ENCODE results near the gene LRP5.

The LRP5 gene

DNA sequence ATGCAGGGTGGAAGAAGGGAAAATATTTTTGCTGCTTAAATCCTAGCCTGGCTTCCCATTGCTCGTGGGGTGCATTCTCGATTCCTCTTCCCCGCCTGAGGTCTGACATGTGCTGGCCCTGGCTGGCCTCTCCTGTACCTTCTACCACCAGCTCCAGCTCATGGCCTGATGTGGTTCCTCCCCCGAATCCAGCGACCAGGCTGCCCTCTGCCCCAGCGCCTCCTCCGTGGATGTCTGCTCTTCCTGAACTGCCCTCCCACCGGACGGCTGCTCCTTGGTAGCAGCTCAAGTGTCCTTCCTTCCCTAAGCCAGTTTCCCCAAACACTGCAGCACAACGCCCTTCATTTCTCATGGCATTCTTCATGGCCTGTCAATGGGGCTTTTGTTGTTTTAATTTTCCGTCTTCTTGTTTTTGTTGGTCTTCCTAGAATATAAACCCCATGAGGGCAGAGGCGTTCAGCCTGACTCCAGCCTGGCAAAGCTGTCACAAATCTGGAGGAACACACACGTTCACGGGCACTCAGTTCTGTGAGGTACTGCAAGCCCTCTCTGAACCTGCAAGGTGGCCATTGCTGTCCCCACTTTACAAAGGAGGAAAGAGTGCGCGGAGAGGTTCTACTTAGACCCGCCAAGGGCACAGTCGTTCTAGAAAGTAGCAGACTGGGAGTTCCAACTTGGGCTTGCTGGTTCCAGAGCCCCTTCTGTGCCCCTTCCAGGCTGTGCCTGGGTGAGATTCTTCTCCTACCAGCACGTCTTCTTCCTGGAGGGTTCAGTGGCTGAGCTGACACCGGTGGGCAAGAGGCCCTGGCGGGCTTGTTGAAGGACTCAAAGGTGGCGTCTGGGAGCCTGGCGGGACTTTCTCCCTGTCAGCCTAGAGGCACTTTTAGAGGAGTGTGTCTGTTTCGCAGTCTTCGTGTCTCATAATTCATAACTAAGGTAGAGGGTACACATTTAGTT lies 953 bp upstream of the LRP5 start:
- DNase-seq, result no peak

DNA sequence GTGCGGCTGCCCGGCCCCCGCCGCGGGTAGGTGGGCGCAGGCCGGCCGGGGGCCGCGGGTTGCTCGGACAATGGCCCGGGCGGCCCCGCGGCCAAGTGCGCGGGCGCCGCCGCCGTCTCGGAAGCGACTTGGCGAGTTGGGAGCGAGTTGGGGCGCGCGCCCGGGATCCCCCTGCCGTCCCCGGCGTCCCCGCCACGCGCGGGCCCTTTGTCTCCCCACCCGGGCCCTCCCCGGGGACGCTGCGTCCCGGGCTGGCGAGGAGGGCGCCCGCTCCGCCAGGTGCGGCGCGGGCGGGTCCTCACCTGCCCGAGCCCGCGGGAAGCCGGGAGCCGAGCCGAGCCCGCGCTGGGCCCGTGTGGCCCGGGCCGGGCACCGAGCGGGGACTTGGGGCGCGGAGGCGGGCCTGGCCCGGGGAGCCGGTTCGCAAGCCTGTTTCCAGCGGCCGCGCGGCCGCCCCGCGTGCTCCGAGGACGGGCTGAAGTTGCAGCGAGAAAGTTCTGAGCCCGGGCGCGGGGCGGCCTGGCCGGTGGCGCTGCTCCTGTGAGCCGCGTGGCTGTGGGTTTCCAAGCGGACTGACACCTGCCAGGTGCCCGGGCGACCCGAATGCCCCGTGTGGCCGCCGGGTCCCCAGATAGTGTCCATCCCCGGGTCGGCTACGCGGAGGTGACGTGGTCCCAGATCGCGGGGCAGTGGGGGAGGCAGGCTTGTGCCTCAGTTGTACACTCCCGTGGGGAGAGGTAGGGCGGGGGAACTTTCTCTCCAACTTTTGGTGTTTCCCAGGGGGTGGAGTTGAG lies 586 bp downstream of the LRP5 start:
- no peak for DNase-seq

- DNase-seq, result no peak
These were observed 1.3 kb downstream of the LRP5 start for GRCh38 chr11:68313574-68314202.

- DNase-seq, result no peak
These were observed 2.1 kb downstream of the LRP5 start for GRCh38 chr11:68314203-68315170.

DNA sequence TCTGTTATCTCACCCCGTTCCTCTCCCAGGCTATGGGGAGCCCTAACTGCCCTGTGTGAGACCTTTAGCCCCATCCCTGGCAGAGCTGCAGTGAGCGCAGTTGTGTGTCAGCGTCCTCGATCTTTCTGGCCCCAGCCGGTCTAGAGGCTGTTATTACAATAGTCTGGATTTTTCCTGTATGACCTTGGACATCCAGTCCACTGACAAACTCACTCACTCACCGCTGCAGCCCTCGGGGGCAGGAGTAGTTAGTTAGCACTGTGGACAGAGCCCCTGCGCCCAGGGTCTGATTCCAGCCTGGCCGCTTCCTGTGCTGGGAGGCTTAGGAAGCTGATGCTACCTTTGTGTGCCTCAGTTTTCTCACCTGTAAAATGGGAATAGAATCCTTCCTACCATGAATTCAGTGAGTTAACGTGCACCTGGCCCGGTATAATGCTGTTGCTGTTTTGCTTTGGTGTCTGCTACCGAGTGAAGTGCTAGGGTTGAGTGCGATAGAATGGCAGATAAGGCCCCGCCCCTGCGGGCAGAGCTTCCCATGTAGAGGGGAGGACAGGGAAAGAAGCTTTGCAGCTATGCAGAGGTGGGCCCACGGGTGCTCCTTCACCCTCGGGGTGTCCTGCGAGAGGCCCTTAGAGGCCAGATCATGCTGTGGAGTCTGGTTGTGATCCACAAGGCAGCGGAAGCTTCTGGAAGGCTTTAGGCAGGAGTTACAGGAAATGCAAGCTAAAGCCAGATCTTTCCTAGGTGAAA lies 3.0 kb downstream of the LRP5 start:
- DNase-seq, result no peak

DNA sequence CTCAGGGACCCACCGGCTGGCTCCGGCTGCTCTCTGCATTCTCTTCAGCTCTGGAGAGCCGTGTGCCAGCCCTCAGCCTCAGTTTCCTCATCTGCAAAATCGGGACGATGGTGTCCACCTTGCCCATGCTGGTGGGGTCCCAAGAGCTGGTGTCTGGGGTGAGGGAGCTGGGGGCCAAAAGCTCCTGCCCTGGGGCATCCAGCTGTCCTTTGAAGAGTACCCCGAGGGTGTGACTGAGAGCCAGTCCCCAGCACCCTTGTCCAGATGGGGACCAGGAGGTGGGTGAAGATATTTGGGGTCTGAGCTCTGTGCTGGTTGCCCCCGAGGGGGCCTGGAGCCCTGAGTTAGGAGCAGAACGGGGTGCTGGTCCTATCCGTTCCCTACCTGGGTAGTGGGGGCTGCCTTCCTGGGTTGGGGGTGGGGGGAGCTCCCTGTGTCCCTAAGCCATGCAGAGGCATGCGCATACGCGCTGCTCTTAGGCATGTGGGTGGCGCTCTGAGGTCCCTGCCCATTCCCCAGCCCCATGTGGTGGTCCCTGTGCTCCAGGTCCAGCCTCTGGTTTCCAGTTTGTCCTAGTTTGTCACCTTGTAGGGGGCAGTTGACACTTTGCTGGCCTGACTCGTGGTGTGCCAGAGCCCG lies 4.9 kb downstream of the LRP5 start:
- no peak for DNase-seq

DNA sequence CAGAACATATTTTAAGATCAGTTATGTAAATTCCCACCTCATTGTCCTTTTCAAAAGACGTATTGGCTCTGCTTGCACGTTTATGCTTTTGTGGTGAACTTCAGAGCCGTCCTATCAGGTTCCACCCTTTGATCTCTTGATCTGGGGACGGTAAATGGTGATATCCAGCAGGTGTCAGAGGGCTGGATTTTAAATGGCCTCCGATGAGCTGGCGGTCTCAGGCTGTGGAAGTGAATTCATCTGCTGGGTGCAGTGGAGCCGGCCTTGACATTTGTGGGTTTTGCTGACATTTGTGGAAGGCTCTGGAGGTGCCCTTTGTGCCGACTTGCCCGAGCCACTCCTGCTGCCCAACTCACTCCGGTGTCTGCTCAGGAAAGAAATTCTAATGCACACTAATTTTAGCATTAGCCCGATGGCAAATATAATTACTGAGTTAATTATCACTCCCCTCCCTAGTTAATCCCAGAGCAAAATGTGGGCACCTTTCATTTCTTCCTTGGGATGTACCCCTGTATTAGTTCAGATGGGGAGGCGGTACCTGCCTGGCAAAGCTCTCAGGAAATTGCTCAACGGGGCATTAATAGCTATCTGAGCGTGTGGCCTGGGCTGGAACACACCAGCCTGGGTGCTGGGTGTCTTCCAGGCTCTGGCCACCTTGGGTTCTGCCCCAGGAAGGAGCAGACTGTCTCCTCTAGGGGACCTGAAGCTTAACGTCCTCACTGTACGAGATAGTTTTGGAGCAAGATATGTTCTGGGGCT lies 9.1 kb downstream of the LRP5 start:
- DNase-seq, result no peak

GRCh38 chr11:68322052-68322430 lies 9.7 kb downstream of the LRP5 start:
- no peak for DNase-seq

GRCh38 chr11:68324241-68324640 lies 11.8 kb downstream of the LRP5 start:
- no peak for DNase-seq

- no peak for DNase-seq
These were observed 12.3 kb downstream of the LRP5 start for GRCh38 chr11:68324695-68325094.

- no peak for DNase-seq
These were observed 13.0 kb downstream of the LRP5 start for GRCh38 chr11:68325183-68325906.

- no peak for DNase-seq
These were observed 13.5 kb downstream of the LRP5 start for GRCh38 chr11:68325907-68326220.

DNA sequence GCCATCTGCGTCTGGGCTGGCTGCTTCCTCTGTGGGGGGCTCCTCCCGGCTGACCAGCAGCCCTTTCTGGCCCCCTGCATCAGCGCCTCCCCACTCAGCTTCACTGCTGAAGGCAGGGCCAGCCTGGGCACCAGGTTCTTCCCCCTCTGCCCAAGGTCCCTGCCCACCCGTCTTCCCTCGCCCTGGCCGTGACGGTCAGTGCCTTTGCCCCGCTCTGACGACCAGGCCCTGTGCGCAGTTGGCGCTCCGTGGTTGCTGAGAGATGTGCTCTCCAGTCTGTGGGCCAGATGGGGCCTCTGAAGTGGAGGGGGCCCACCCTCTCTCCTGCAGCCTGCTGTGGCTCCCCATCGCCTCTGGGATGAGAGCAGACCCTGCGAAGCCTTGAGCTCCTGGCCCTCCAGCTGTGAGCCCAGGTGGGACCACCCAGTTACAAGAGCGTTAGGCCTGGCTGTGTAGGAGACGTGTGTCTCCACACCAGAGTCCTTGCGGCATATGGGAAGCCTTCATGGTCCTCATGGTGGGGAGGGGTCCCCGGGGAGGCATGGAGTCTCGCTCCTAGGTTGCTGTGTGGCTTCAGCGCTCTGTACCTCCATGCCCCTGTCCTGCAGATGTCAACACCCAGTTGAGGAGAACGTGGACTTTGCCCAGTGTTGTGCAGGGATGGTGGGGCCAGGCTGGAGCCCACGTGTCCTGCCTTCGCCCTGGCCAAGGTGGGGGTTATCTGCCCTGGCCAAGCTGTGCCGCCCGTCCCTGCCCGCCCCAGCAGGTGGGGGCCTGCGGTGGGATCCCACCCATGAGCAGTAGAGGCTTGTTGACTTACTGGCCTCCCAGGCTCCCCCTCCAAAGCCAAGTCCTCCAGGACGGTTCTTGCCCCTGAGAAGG lies 14.2 kb downstream of the LRP5 start:
- DNase-seq, result no peak

DNA sequence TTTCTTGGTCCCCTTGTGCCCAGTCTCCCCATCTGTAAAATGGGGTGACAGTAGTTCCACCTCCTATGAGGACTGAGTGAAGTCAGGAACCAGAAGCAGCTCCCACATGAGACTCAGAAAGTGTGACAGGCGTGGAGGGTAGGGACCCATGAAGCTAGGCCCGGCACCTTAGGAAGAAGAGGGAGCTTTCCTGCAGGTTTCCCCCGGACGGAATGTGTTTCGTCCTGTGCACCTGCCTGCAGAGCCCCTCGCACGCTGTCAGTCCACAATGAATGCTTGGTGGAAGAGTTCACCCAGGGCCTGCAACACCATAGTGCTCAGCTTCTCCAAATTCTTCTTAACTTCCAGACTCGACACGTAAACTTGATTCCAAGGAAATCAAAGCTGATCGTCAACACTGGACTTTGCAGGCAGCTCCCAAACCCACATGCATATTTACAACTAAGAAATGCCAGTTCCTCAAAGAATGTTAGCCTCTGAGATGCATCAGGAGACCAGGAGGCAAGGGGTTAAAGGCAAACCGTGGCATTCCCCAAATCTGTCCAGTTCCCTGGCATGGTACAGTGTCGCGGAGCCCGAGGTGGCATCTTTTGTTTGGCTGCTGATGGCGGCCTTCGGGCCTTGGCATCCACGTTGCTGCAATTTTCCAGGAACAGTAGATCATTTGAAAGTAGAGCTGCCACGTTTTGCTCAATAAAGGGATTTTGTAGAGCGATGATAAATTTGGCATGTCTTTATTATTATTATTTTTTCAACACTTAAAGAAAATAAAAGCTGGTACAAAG lies 15.4 kb downstream of the LRP5 start:
- no peak for DNase-seq

- DNase-seq, result no peak
These were observed 16.1 kb downstream of the LRP5 start for GRCh38 chr11:68328374-68329091.

- DNase-seq, result no peak
These were observed 17.1 kb downstream of the LRP5 start for GRCh38 chr11:68329536-68329935.

Measured in NCI-H2107 (cell line).